Frontal cortex (tissue), 4 donors: ENCODE data around the gene PPP3R2. TPM values are rescaled to one million over a fixed set of nuclear protein-coding genes. Genes with fewer than 3 reads are reported as not detected.
"Not testable (repeated sequence)": the region's sequence is repeated elsewhere in the genome, so short reads cannot be mapped to it uniquely, and the experiment has no call there.

Experiments used
- DNase-seq, 2 donors: peaks; one replicate each; pipeline ENCODE4 v3.0.0; 2012; ENCODE audit warnings: low spot score in 2 of 2
- FAIRE-seq: peaks from 2 replicates; lab custom pipeline; 2012; peaks lifted over from hg19 to GRCh38; lab: Jason Lieb, UNC
- total RNA-seq: library from RNA; depleted of rRNA; stranded (reverse); fragments of >200 nt; gene quantifications from one replicate; pipeline ENCODE4 v1.2.3, GENCODE V29; 2014
- donor health status: control.
- donor health status: control.
- donor health status: control.

Gene PPP3R2
- total RNA-seq, 1 donor from 2014 or later: 0.41 TPM

- DNase-seq: no peak
- no peak for FAIRE-seq
Observed at GRCh38 chr9:101590901-101591300, 3.9 kb downstream of the PPP3R2 start.

- not testable (repeated sequence) for DNase-seq
Observed at GRCh38 chr9:101590074-101590473, 4.7 kb downstream of the PPP3R2 start.

DNA sequence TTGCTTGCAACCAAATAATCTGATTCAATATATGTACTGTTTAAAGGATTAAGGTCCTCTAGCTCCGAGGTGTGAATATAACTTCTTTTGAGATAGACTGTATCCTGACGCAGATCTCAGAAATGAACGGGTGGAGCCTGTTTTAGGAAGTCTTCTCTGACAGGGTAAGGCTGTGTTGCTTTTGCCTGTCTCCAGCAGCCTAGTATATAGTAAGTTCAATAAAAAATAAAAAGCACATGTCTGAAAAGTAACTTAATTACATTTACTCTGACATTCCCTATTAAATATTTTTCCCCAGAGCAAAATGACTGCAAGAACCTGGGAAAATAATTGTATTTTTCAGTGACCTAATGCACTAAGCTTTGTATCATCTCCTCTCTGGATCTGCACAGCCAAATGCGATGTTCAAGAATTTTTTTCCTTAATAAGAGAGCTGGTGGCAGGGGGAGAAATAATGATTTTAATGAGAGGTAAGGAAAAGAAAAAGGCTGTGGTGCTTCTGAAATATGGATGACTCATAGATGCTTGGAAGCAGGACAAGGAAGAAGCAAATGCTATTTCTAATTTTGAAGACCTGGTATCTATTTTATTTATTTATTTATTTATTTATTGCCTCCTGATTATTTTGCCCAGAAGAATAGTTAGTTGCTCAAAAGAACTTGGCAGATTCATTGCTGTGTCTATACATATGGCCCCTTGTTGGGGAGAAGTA, 7.3 kb downstream of the PPP3R2 start:
- no peak for FAIRE-seq

More at GRCh38 chr9:101590074-101590473, 4.7 kb downstream of the PPP3R2 start:
- FAIRE-seq: not testable (repeated sequence)

GRCh38 chr9:101586651-101587050, 8.1 kb downstream of the PPP3R2 start:
- no peak for DNase-seq
- no peak for FAIRE-seq

More for the DNA sequence above, 7.3 kb downstream of the PPP3R2 start:
- DNase-seq: no peak

- no peak for DNase-seq
- FAIRE-seq: no peak
Observed at GRCh38 chr9:101585740-101586139, 9.0 kb downstream of the PPP3R2 start.

DNA sequence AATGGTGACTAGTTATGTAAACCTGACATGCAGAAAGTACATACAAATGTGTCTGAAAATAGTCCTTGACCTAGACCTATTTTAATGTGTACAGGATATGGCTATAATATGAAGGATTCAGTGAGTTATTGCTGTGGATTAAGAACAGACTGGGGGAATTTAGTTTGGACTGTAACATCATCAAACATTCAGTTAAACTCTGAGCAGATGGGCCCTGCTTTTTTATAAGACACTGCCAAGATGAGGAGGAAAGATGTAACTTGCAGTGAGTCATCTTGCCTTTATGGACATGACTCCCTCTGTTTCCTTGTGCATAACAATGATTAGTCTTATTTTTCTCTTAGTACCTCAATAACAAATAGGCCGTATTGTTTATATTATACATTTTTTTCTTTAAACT, 12.2 kb downstream of the PPP3R2 start:
- DNase-seq (no peak), FAIRE-seq (no peak)

GRCh38 chr9:101579711-101580545, 14.8 kb downstream of the PPP3R2 start:
- DNase-seq: no peak
- FAIRE-seq: no peak

DNA sequence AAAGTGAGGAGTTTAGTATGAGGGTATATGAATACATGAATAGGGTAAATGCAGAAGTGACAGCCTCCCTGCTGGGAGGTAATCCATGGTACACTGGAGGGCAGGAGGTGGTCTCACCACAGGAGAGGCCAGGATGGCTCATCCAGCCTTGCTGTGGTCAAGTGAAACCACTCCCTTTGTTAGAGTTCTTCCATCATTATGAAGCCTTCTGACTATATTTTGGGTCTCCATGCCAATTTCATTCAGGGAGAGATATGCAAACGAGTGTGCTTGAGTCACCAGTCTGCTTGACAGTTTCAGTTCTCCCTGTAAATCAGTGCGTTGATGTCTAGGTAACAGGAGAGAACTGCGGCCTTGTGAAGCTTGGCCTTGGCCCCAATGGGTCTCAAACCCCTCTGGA, 16.4 kb downstream of the PPP3R2 start:
- DNase-seq (no peak), FAIRE-seq (no peak)

DNA sequence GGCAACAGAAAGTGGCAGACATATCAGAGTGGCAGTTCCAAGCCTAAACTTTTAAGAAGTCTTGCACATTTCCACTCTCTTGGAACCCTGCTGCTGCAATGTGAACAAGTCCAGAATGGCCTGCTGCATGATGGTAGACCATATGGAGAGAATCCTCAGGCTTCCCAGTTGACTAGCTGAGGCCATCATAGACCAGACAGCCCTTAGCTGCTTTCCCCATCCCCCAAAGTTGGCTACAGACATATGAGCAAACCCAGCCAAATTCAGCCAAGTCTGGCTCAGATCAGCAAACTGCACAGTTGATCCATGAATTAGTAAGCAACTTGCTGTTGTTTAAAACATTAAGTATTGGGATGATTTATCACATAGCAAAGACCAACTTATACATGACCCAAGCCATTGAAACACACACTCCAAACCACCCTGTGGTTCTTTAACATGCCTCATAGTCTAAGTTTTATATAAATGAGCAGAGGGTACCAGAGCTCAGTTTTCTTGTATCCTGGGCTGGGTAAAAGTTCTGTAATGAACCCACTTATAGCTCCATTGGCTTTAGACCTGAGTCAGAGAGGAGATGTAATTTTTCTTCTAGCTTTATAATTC, 19.9 kb downstream of the PPP3R2 start:
- DNase-seq (no peak), FAIRE-seq (no peak)

- FAIRE-seq: no peak
- no peak for DNase-seq
Observed at GRCh38 chr9:101572316-101572715, 22.5 kb downstream of the PPP3R2 start.

DNA sequence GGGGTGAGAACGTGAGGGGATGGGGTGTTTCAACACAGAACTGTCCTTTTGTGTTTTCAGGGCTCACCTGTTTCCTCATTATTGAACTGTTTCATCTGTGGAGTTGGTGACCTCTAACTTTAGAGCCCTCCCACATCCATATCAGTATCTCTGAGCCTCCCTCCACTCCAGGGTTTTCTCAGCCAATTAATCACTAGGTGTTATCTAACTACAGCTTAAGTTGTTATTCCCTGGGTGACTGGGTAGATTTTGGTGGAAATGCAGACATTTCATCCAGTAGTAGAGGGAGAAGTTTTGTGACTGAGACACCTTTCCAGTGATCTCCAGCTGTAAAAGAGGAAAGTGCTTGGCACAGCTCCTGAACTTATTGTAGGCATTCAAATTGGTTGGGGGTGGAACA, 23.7 kb downstream of the PPP3R2 start:
- DNase-seq: no peak
- no peak for FAIRE-seq

DNA sequence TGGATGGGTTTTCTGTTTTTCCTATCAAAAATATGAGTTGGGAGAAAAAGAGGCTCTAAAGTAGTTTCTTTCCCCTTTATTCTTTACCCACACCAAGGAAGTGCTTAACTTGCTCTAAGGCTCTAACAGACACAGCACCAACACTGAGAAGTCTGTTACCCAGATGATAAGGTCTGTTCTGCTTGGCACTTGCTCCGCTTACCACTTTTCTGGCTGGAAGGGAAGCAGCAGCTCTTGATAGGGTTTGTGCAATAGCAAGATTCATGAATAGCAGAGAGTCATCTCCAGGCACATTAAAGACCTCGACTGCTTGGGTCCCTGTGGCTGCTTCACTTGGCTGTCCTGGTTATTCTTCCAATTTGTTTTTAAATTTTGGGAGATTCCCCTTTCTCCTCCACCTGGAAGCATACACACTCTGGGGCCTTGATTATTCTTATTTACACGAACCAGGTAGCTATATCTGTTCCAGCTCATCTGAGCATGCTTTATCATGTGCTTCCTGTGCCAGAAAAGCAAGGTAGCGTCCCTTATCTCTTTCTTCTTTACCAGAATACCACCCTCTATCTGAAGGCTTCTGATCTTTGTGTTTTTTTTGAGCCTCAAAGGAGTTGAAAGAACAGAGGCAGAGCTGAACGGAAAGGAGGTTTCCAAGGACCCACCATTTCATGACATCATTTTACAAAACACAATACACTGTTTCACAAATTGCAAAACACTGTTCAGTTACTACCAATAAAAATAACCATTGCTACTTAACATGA, 24.8 kb downstream of the PPP3R2 start:
- FAIRE-seq (no peak), DNase-seq (no peak)

GRCh38 chr9:101567725-101568350, 26.9 kb downstream of the PPP3R2 start:
- no peak for DNase-seq
- FAIRE-seq: no peak

DNA sequence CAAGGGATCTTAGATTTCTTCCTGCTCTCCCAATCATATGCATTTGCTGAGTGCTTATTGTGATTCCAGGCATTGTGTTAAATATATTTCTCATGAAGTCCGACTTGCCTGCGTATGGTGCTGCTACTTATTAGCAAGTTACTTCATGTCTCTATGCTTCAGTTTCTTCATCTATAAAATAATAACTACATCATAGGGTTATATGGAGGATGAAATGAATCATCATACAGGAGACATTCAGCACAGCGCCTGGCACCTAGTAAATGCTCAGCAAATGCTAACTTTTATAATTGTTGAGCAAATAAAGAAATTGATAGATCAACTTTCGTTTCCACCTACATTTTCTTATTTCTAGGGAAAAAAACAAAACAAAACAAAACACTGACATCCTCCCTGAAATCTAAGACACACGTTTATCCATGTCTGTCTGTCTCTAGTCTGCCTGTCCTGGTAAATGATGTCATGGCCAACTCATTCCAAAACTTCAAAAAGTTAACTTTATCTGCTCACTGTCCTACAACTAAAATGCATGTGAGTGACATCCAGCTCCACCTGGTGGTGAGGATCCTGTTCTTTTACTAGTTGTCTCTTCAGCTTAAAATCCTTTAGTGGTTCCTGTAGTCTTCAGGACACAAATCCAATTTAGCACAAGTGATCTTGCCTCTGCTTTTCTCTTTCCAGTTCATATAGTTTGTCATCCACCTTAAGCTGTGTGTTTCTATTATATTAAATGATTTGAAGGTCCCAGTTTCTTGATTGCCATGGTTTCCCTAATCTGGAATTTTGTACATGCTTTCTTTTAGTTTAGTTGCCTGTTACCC, 27.7 kb downstream of the PPP3R2 start:
- no peak for FAIRE-seq
- no peak for DNase-seq

DNA sequence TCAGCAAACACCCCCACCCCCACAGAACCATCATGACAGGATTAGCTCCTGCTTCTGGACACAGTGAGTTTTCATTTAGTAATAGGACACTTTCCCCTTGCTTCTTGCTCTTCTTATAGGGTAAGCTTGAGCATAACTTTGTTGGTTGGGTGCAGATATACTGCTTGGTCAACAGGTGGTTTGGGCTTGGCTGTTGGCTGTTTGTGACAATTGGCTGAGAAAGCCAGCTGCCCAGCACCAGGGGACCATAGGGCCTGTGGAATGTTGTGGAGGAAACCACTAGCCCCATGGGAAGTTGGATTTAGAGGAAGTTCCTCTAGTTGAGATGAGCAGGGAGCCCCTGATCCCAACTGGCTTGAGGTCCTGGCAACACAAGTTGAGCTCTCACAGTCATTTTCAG, 30.5 kb downstream of the PPP3R2 start:
- DNase-seq (no peak), FAIRE-seq (no peak)

- FAIRE-seq: no peak
- no peak for DNase-seq
Observed at GRCh38 chr9:101562966-101563365, 31.8 kb downstream of the PPP3R2 start.

- DNase-seq (no peak), FAIRE-seq (no peak)
Observed at GRCh38 chr9:101561740-101562139, 33.0 kb downstream of the PPP3R2 start.

GRCh38 chr9:101549472-101550098, 45.2 kb downstream of the PPP3R2 start:
- FAIRE-seq, DNase-seq: not testable (repeated sequence)
